ENCODE results near the gene LRRN3.

DNA sequence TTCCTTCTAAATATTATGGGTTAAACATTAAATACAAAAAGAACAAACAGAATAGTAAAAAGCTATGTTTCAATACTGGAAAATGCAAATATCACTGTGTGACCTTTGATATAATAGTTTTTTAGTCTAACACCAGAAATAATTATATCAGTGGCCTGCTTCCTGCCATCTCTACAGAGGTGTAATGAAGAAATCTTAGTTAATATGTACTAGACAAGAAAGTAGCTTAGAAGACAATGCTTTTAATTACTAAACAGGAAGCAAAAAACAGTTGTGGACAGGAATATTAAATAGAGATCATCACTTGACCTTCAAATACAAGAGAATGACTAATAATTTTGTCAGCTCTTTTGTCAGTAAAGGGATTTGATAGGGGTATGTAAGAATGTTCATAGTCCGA lies 47.4 kb upstream of the LRRN3 start:
- TF ChIP-seq, protein P1, sequence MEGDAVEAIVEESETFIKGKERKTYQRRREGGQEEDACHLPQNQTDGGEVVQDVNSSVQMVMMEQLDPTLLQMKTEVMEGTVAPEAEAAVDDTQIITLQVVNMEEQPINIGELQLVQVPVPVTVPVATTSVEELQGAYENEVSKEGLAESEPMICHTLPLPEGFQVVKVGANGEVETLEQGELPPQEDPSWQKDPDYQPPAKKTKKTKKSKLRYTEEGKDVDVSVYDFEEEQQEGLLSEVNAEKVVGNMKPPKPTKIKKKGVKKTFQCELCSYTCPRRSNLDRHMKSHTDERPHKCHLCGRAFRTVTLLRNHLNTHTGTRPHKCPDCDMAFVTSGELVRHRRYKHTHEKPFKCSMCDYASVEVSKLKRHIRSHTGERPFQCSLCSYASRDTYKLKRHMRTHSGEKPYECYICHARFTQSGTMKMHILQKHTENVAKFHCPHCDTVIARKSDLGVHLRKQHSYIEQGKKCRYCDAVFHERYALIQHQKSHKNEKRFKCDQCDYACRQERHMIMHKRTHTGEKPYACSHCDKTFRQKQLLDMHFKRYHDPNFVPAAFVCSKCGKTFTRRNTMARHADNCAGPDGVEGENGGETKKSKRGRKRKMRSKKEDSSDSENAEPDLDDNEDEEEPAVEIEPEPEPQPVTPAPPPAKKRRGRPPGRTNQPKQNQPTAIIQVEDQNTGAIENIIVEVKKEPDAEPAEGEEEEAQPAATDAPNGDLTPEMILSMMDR (IDR thresholded peaks at IDR 0.05), result no peak
- TF ChIP-seq POLR2A (IDR thresholded peaks at IDR 0.05), result no peak

Measured in tibial nerve (tissue), 3 donors.